Glutamatergic neuron (in vitro differentiated cells): Measurements from ENCODE around the gene LRRC17. TPM values are rescaled to one million over a fixed set of nuclear protein-coding genes. Genes with fewer than 3 reads are reported as not detected.

Source experiments
- DNase-seq: peaks from one replicate; pipeline ENCODE4 v3.0.0; 2022
- H3K27ac Mint-ChIP-seq: one replicate; pipeline ENCODE4 v1.8.0; 2020; ENCODE audit warnings: mild to moderate bottlenecking, mixed read lengths, inconsistent platforms; ENCODE audit not compliant: unreplicated experiment
- H3K27me3 Mint-ChIP-seq: one replicate; pipeline ENCODE4 v1.8.0; 2020; ENCODE audit warnings: mild to moderate bottlenecking, moderate library complexity, mixed read lengths, inconsistent platforms; ENCODE audit not compliant: unreplicated experiment
- H3K36me3 Mint-ChIP-seq: one replicate; pipeline ENCODE4 v1.8.0; 2020; ENCODE audit warnings: mild to moderate bottlenecking, mixed read lengths, inconsistent platforms; ENCODE audit not compliant: unreplicated experiment
- H3K4me1 Mint-ChIP-seq: one replicate; pipeline ENCODE4 v1.8.0; 2020; ENCODE audit warnings: mild to moderate bottlenecking, low read depth, mixed read lengths, inconsistent platforms; ENCODE audit not compliant: unreplicated experiment
- H3K4me3 Mint-ChIP-seq: one replicate; pipeline ENCODE4 v1.8.0; 2020; ENCODE audit warnings: mild to moderate bottlenecking, mixed read lengths, inconsistent platforms; ENCODE audit not compliant: unreplicated experiment
- H3K9me3 Mint-ChIP-seq: one replicate; pipeline ENCODE4 v1.8.0; 2020; ENCODE audit warnings: mild to moderate bottlenecking, moderate library complexity, mixed read lengths, inconsistent platforms; ENCODE audit not compliant: unreplicated experiment
- total RNA-seq: library from RNA; stranded (reverse); fragmentation: NEBNext Ultra II Directional; extraction: Animal tissue kit (Norgen Biotek cat#: 25700); gene quantifications from one replicate; pipeline ENCODE4 v1.2.1, GENCODE V29; 2021; ENCODE audit not compliant: unreplicated experiment
- TF ChIP-seq, protein P1 (sequence below): fragments of 200-600 bp; sonication (generic); IDR thresholded peaks from one replicate; pipeline ENCODE4 v1.5.0; 2021; ENCODE audit not compliant: partially characterized antibody, unreplicated experiment

The LRRC17 gene
- total RNA-seq, 1 donor from 2014 or later: 0.34 TPM

DNA sequence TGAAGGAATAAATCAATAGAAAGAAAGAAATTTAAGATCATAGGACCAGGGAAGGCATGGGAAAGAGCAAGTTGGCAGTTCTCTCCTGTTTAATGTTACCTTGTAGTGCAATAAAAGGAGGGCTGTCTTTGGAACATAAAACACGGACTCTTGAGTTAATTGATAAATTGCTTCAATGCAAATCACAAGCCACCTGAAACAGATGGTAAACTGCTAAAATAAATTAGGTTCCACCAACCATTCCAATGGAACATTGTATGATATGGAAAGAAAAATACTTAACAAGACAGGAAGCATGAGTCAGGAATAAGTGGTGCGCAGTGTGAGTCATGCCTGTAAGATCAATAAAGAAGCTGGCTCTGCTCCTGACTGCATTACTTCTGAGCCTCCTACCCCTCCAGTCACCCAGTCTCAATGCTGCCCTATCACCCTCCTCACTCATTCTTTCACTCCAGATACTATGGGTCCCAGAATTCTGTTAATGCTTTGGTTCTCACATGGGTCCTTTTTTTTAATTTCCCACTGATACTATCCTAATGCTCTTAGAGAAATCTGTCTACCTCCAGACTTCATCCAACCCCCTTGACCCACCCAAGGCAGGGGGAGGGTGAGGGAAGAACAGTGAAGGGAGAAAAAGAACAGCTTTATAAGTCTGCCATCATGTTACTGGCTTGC is 78.9 kb downstream of the LRRC17 start:
- Mint-ChIP-seq H3K36me3 (no peaks in the 10 kb centered on the region), H3K4me1 (no peaks in the 10 kb centered on the region), H3K27ac (no peak overlapping the region), H3K4me3 (no peak overlapping the region), H3K9me3 (no peaks in the 10 kb centered on the region), H3K27me3 (no peaks in the 10 kb centered on the region)
- TF ChIP-seq, protein P1, sequence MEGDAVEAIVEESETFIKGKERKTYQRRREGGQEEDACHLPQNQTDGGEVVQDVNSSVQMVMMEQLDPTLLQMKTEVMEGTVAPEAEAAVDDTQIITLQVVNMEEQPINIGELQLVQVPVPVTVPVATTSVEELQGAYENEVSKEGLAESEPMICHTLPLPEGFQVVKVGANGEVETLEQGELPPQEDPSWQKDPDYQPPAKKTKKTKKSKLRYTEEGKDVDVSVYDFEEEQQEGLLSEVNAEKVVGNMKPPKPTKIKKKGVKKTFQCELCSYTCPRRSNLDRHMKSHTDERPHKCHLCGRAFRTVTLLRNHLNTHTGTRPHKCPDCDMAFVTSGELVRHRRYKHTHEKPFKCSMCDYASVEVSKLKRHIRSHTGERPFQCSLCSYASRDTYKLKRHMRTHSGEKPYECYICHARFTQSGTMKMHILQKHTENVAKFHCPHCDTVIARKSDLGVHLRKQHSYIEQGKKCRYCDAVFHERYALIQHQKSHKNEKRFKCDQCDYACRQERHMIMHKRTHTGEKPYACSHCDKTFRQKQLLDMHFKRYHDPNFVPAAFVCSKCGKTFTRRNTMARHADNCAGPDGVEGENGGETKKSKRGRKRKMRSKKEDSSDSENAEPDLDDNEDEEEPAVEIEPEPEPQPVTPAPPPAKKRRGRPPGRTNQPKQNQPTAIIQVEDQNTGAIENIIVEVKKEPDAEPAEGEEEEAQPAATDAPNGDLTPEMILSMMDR: no peak
- no peak for DNase-seq

DNA sequence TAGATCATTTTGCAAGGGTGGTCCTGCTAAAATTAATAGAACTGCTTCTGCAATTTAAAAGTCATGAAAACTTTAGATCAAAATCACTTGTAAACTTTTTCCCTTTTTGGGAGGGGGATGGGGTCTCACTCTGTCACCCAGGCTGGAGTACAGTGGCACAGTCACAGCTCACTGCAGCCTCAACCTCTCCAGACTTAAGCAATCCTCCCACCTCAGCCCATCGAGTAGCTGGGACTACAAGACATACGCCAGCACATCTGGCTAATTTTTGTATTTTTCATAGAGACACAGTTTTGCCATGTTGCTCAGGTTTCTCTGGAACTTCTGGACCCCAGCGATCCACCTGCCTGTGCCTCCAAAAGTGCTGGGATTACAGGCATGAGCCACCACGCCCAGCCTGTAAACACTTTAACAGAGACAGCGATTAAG is 79.7 kb downstream of the LRRC17 start:
- TF ChIP-seq, protein P1: no peak
- DNase-seq: no peak
- no peaks in the 10 kb centered on the region for H3K36me3 Mint-ChIP-seq
- H3K4me1 Mint-ChIP-seq: no peaks in the 10 kb centered on the region
- H3K27me3 Mint-ChIP-seq: no peaks in the 10 kb centered on the region
- H3K4me3 Mint-ChIP-seq: no peak overlapping the region
- no peak overlapping the region for H3K27ac Mint-ChIP-seq
- no peaks in the 10 kb centered on the region for H3K9me3 Mint-ChIP-seq

DNA sequence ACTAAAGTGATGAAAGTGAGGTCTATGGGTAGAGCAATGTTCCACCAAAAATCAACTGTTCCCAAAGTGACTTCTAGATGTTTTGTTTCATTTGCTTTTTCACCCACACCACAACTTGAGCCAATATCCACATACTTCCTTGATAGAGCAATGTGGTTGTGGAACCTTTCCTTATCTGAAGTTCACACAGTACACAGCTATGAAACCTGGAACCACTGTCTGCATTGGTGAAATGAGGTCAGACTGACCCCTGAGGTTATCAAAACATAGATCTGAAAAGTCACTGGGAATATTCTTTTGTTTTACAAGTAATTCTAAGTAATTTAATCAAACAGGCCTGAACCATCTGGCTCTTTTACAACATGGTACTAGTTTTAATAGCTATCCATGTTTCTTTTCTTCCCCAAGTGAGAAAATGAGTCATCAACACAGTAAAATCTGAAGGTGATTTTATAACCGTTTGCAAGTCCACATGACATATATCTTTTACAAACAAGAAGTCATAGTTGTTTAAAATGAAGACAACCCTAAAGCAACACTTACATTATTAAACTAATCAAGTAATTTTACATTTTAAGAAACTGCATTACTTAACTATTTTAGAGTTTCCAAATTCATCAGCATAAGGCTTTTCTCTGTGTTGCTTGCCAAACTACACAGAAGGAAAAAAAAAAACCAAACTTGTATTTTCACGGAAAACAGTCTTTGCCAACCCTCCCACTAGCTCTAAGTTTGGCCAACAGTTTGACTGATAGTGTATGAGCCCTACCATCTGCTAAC is 80.3 kb downstream of the LRRC17 start:
- TF ChIP-seq, protein P1: no peak
- no peaks in the 10 kb centered on the region for H3K36me3 Mint-ChIP-seq
- H3K4me3 Mint-ChIP-seq: no peak overlapping the region
- no peaks in the 10 kb centered on the region for H3K4me1 Mint-ChIP-seq
- H3K9me3 Mint-ChIP-seq: no peaks in the 10 kb centered on the region
- no peak for DNase-seq
- H3K27me3 Mint-ChIP-seq: no peaks in the 10 kb centered on the region
- no peak overlapping the region for H3K27ac Mint-ChIP-seq

DNA sequence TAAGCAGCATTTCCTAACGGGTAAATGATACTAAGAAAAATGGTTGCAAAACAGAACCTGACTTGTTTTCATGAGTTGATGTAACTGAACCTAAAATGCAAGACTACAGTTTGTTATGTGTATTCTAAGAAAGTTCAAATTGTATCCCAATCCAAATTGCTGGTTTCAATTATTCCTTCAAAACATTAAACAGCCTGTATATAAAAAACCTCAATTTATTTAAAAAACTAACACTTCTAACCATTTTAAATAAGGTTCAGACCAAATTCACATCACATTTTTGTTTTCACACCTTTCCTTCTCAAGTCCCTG is 80.9 kb downstream of the LRRC17 start:
- H3K9me3 Mint-ChIP-seq: no peaks in the 10 kb centered on the region
- no peak for DNase-seq
- H3K27me3 Mint-ChIP-seq: no peaks in the 10 kb centered on the region
- no peak overlapping the region for H3K4me3 Mint-ChIP-seq
- H3K4me1 Mint-ChIP-seq: no peaks in the 10 kb centered on the region
- H3K36me3 Mint-ChIP-seq: no peaks in the 10 kb centered on the region
- H3K27ac Mint-ChIP-seq: no peak overlapping the region
- TF ChIP-seq, protein P1: no peak

DNA sequence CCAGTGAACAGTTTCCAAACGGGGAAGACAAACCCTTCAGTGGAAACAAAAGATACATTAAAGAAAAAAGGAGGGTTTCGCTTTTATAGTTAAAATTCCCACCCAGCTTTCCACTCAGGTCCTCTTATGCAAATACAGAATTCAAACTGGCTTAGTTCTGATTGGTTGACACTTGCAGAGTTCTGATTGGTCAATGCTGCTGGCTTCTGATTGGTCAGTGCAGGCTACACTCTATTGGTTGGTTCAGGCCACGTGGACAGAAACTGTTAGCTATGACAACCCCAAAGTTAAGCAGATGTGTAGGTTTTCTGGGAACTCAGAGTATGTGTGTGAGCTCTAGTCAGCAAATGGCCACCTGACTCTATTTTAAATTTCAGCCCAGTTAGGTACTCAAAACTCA is 81.8 kb downstream of the LRRC17 start:
- TF ChIP-seq, protein P1: no peak
- Mint-ChIP-seq H3K4me1 (no peaks in the 10 kb centered on the region), H3K9me3 (no peaks in the 10 kb centered on the region), H3K27me3 (no peaks in the 10 kb centered on the region), H3K36me3 (no peaks in the 10 kb centered on the region), H3K27ac (no peak overlapping the region), H3K4me3 (no peak overlapping the region)
- no peak for DNase-seq
